GM18909 (cell line): Measurements from ENCODE around the gene HLA-DMB.
"Not testable (repeated sequence)": the region's sequence is repeated elsewhere in the genome, so short reads cannot be mapped to it uniquely, and the experiment has no call there.

Experiments used
- ATAC-seq: cut with Tn5 transposase; IDR thresholded peaks from one replicate; pipeline ENCODE4 v1.9.1; 2021; ENCODE audit warnings: mild to moderate bottlenecking; ENCODE audit not compliant: unreplicated experiment, poor library complexity

HLA-DMB gene

GRCh38 chr6:32952817-32953739 is 12.2 kb upstream of the HLA-DMB start, which contains the start of gene HLA-DMA:
Gene HLA-DMA (minus strand): TSS chr6:32953097. CDS start chr6:32953036, 61 bp downstream.
- ATAC-seq = peak; percentile 86

DNA sequence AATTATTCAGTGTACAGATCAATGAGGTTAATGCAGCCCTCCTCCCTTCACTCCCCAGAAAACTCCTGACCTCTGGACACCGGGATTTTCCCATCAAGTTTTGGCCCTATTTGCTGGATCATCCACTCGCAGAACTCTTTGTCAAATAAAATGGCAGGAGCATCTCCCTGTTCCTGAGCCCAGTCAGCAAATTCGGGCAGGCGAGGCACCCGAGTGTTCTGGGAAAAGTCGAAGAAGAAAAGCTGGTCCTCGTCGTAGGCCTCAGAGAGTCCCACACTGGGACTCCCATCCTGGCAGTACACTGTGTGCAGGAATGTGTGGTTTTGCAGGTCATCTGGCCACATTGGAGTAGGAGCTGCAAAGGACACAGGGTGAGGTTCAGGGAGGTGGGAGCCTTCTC is 9.6 kb upstream of the HLA-DMB start:
- ATAC-seq = no peak

DNA sequence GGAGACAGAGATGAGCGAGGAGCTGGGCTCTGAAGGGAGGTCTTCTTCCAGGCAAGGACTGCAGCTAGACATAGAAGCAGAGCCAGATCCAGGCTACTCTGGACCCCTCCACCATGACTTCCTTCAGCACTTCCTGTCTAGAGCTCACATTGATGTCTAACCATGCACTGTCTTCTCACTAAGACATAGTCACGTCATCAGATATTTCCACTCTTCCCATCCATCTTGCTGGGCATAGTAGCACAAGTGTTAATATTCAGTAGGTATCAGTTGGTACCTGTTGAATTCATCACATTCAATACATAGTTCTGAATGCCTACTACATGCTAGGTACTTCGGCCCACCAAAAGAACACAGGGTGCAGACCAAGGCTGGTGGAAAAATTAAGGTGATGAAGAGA is 9.2 kb upstream of the HLA-DMB start:
- ATAC-seq = no peak

GRCh38 chr6:32949113-32949512 is 8.3 kb upstream of the HLA-DMB start:
- no peak for ATAC-seq

GRCh38 chr6:32947552-32948465 is 7.0 kb upstream of the HLA-DMB start:
- ATAC-seq = no peak

- ATAC-seq = no peak
These were observed 6.1 kb upstream of the HLA-DMB start for GRCh38 chr6:32946893-32947292.

- ATAC-seq = no peak
These were observed 5.1 kb upstream of the HLA-DMB start for GRCh38 chr6:32945953-32946352.

DNA sequence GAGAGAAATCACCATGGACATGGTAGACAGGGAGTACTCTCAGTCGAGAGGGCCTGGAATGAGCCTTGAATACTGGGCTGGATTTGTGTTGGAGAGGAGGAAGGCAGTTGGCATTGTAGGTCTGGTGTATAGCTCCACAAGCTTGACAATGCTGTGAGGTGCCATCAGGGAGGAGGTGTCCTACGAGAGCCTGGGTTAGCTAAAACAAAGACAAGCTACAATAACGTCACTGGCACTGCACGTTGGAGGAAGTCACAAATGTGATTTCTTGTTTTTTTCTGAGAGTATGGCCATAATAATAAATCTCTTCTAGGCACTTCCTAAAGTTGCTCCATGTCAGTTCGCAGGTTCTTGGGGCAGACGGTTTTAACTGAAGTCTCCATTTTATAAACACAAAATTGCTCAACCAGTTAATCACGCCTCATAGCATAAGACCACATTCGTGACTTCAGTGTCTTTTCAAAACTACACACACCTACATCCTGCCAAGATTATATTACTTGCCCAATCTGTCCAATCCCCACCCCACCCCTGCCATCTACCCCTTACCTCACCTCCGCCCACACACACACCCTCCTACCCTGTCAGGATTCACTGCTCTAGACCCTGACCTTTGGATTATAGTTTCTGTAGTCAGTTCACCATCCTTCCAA is 4.4 kb upstream of the HLA-DMB start:
- ATAC-seq = no peak

DNA sequence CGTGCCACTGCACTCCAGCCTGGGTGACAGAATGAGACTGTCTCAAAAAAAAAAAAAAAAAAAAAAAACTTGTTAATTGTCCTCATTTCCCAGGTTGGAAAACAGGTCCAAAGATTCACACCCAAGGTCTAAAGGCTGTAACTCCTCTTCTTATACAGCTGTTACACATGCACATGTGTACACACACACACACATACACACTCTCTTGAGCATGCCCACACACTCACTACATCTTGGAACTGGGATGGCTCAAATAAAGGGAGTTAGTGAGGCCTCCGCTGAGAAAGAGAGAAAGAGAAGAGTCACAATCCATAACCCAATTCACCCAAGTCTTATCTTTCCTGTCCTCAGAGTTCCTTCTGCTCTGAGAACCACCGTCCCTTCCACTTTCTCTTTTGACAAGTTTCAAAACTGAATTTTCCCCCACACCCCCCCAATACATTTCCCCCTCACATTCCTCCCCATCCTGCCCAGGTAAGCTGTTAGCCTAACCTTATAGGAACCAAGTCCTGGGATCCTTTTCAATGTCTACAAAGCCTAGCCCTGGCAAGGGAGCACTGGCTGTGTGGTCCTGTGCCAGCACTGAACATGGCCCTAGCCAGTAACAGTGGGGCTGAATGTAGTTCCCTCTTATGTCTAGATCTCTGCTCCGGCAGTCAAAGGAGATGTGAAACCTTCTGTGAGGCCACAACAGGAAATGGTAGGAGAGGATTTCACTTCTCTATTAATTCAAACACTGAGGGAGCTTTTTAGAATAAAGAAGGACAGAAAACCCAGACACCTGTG is 3.2 kb upstream of the HLA-DMB start:
- peak; percentile 35 for ATAC-seq

GRCh38 chr6:32942555-32943123 is 1.8 kb upstream of the HLA-DMB start:
- not testable (repeated sequence) for ATAC-seq

GRCh38 chr6:32941214-32941768 is 463 bp upstream of the HLA-DMB start:
- peak; percentile 62 for ATAC-seq

- ATAC-seq = no peak
These were observed 2.3 kb downstream of the HLA-DMB start for GRCh38 chr6:32938494-32938893.

DNA sequence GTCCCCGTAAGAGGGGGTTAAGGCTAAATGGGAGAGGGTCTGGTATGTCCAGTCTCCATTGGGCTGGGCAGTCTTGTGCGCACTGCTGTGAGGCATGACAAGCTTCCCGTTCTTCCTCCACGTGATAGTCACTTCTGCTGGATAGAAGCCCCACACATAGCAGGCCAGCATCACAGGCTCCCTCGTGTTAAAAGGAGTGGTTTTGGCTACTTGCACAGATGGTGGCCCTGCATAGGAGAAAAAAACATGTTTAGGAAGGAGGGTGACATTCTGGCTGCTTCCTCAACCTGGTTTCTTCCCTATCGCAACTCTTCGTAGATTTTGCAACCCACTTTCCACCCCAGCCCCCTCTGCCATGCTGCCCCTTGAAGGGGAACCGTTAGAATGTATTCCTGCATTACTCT is 3.6 kb downstream of the HLA-DMB start:
- no peak for ATAC-seq

DNA sequence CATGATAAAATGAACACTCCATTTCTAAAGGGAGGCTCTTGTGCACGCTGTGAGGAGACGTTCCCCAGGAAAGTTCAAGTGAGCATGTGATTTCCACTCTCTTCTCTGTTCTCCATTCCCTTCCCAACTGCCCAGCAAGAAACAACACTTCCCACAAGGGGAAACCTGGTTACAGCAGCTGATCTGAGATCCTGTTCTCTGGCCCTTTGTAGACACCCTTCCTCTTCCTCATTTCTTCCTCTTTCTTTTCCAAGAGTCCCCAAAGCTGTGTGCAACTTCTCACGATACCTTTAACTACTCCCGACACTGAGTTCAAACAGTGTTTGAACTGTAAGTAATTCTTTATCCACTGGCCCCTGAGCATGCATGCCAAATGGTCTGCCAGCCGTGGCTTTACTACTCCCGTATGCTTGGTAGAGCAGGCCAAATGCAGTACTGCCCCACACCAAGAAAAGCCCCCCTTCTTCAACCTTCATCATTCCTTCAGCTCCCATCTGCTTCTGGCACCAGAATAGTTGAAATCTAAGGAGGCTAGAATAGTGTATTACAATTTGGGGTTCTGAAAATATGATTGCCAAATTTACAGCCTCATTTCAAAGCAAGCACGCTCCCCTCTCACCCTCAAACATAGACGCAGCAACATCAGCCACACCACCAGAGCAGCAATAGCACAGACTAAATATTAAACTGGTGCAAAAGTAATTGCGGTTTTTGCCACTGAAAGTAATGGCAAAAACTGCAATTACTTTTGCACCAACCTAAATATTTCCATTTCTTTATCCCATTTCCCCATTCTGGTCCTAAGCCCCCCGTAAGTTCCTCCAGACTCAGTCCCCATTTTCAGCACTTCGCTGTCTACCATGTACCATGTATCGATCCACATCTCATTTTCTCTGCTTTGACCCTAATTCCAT is 4.3 kb downstream of the HLA-DMB start:
- no peak for ATAC-seq

DNA sequence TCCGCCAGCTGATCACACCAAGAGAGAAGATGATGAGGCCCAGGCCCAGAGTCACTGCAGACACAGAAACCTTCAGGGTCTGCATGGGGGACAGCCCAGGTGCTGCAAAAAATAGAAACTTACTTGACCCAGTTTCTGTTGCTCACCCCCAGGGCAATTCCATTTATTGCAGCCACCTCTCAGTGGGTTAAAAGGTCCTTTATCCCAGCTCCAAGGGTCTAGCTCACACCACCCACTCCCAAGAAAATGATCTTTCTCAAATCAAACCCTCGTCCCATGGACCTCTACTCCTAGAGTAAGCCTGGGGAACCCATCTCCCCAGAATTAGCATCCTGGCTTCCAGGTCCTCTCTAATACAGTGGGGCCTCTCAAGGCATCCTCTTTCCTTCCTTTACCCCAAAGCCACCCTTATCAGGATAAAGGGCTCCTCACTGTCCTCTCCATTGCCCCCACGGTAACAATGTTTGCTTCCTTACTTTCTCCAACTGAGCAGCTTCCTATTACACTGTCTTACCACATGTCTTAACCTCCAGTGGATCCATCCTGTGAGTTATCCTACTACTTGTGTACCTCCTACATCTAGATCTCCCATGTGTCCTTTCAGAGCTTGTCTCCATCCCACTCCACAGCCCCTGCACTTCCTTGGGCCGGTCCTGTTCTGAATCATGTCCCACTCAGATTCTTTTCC is 5.1 kb downstream of the HLA-DMB start:
- no peak for ATAC-seq

DNA sequence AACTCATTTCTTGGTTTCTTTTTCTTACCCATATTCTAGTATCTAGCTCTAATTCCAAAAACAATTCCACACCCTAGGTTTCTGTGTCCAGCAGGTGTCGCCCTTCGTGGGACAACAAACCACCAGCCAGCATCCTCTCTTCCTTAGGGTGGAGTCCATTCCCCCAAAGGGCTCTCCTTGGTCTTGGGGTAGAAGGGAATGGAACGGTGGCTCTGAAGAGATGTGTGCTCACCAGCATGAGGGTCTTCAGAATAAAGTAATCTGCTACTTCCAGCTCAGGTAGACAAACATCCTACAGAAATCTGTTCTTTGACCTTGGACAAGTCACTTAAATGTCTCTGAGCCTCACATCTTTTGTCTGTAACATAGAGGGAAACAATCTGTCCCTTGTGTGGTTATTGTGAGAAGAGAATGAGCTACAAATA is 7.2 kb downstream of the HLA-DMB start:
- no peak for ATAC-seq

DNA sequence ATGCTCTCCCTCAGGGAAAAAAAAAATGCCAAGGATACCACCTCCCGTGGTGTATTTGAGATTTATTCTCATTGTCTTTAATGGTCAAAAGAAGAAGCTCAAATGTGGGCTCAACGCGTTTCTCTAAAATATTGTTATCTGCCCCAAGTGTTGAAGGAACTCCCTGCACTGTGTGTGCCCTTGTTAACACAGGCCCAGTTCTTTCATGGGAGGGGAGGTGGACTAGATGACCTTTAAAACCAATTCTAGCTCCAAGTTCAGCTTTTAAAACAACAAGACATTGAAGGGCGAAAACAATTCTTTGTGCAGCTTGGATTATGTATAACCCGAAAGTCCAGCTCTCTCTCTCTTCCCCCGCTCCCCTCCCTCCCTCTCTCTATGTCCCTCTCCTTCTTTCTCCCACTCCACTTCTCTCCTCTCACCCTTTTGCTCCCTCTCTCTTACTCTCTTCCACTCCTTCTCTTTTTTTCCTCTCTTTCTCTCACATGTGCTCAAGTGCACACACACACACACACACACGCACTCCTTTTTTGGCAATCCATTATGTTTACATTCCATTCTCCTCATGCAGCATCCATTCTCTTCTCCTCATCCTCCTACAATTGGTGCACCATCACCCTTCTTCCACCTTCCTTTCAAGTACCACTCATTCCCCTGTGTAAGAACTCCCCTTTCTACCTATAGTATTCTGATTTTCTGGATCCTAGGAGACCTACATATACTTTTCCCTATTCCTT is 8.5 kb downstream of the HLA-DMB start:
- no peak for ATAC-seq
